A673 (cell line): Measurements from ENCODE around the gene TMIE.

Experiments
- CTCF ChIP-seq: fragments of 300-800, 200-600 bp; sonication (generic); conservative IDR thresholded peaks from 2 replicates; pipeline ENCODE4 v1.5.1; 2017; ENCODE audit warnings: low read depth, mild to moderate bottlenecking, antibody characterized with exemption, low read length, moderate library complexity, mixed read lengths
- EZH2 ChIP-seq: fragments of 200-600 bp; sonication (generic); IDR thresholded peaks from 2 replicates; pipeline ENCODE4 v1.6.1; 2017; ENCODE audit warnings: borderline replicate concordance, low read depth, mild to moderate bottlenecking, mixed read lengths, antibody characterized with exemption, low read length; ENCODE audit not compliant: poor library complexity, severe bottlenecking

GRCh38 chr3:46703013-46703520 lies 1.9 kb downstream of the TMIE start:
- TF ChIP-seq CTCF (no peak), EZH2 (no peak)
